Measurements from ENCODE around the gene BLM.

GRCh38 chr15:90762109-90762508 is 45.0 kb downstream of the BLM start:
- TF ChIP-seq CTCF (IDR thresholded peaks at IDR 0.05), result no peak
- TF ChIP-seq POLR2A (IDR thresholded peaks at IDR 0.05), result no peak
